Mammary epithelial cell (primary cell): ENCODE results near the gene COG3.

Source experiments
- EZH2 ChIP-seq: IDR thresholded peaks from 2 replicates; pipeline ENCODE4 v1.6.1; 2012; ENCODE audit warnings: low read length, inconsistent platforms, borderline replicate concordance
- TF ChIP-seq, protein P1 (sequence below), 2 donors: IDR thresholded peaks in 1 of 2; conservative IDR thresholded peaks in 1 of 2; 2 replicates each; pipeline ENCODE4 v1.5.1; 2011 to 2012; ENCODE audit warnings: inconsistent platforms in 2 of 2, low read length in 2 of 2, mild to moderate bottlenecking in 2 of 2, control low read depth in 1 of 2, low read depth in 1 of 2; ENCODE audit not compliant: insufficient read depth in 1 of 2; ENCODE audit errors: extremely low read depth in 1 of 2

DNA sequence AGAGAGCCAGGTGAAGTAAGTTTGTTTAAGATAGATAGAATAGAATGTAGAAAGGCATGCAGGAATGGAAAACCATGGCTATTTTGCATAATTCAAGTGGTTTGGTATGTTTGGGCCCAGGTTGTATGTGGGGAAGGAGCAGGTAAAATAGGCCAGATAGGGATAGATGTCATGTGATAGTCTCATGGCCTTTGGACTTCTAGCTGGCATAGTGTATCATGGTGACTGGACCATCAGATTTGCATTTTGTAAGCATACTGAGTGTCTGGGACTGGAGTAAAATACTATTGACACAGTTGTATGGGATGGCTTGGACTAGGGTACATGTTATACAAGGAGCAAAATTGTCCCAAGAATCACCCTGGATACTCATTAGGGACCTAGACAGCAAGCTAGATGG, 38.9 kb downstream of the COG3 start:
- TF ChIP-seq, protein P1, sequence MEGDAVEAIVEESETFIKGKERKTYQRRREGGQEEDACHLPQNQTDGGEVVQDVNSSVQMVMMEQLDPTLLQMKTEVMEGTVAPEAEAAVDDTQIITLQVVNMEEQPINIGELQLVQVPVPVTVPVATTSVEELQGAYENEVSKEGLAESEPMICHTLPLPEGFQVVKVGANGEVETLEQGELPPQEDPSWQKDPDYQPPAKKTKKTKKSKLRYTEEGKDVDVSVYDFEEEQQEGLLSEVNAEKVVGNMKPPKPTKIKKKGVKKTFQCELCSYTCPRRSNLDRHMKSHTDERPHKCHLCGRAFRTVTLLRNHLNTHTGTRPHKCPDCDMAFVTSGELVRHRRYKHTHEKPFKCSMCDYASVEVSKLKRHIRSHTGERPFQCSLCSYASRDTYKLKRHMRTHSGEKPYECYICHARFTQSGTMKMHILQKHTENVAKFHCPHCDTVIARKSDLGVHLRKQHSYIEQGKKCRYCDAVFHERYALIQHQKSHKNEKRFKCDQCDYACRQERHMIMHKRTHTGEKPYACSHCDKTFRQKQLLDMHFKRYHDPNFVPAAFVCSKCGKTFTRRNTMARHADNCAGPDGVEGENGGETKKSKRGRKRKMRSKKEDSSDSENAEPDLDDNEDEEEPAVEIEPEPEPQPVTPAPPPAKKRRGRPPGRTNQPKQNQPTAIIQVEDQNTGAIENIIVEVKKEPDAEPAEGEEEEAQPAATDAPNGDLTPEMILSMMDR (conservative IDR thresholded peaks at IDR 0.05 in 1 of 2, IDR thresholded peaks at IDR 0.05 in 1 of 2; ENCODE audit: extremely low read depth in 1 of 2, insufficient read depth in 1 of 2, low read depth in 1 of 2, low read length in 2 of 2): no peak
- TF ChIP-seq EZH2: no peak
